ENCODE results near the gene KLF11.
"Not testable (repeated sequence)": the region's sequence is repeated elsewhere in the genome, so short reads cannot be mapped to it uniquely, and the experiment has no call there.

KLF11 gene

GRCh38 chr2:10009271-10009810, 34.0 kb upstream of the KLF11 start:
- no peak for DNase-seq (ENCODE audit: low read depth)

GRCh38 chr2:10009811-10010781, 33.3 kb upstream of the KLF11 start:
- no peak for DNase-seq (ENCODE audit: low read depth)

- DNase-seq (ENCODE audit: low read depth), result not testable (repeated sequence)
These were observed 32.3 kb upstream of the KLF11 start for GRCh38 chr2:10010861-10011605.

GRCh38 chr2:10011606-10012325, 31.6 kb upstream of the KLF11 start:
- not testable (repeated sequence) for DNase-seq (ENCODE audit: low read depth)

GRCh38 chr2:10012366-10012962, 30.9 kb upstream of the KLF11 start:
- DNase-seq (ENCODE audit: low read depth), result not testable (repeated sequence)

- DNase-seq (ENCODE audit: low read depth), result no peak
These were observed 30.3 kb upstream of the KLF11 start for GRCh38 chr2:10012963-10013461.

GRCh38 chr2:10013651-10014417, 29.5 kb upstream of the KLF11 start:
- DNase-seq (ENCODE audit: low read depth), result not testable (repeated sequence)

GRCh38 chr2:10014418-10015190, 28.7 kb upstream of the KLF11 start:
- DNase-seq (ENCODE audit: low read depth), result no peak

GRCh38 chr2:10015376-10015989, 27.9 kb upstream of the KLF11 start:
- not testable (repeated sequence) for DNase-seq (ENCODE audit: low read depth)

GRCh38 chr2:10016001-10016801, 27.1 kb upstream of the KLF11 start:
- no peak for DNase-seq (ENCODE audit: low read depth)

- DNase-seq (ENCODE audit: low read depth), result no peak
These were observed 26.5 kb upstream of the KLF11 start for GRCh38 chr2:10016802-10017258.

GRCh38 chr2:10017313-10017941, 25.9 kb upstream of the KLF11 start:
- DNase-seq (ENCODE audit: low read depth), result no peak

GRCh38 chr2:10019174-10019573, 24.2 kb upstream of the KLF11 start:
- DNase-seq (ENCODE audit: low read depth), result no peak

GRCh38 chr2:10019602-10020400, 23.5 kb upstream of the KLF11 start:
- DNase-seq (ENCODE audit: low read depth), result no peak

- DNase-seq (ENCODE audit: low read depth), result no peak
These were observed 21.3 kb upstream of the KLF11 start for GRCh38 chr2:10022041-10022421.

- no peak for DNase-seq (ENCODE audit: low read depth)
These were observed 20.9 kb upstream of the KLF11 start for GRCh38 chr2:10022445-10022844.
